Measurements from ENCODE around the gene SMCO2.

Gene SMCO2

DNA sequence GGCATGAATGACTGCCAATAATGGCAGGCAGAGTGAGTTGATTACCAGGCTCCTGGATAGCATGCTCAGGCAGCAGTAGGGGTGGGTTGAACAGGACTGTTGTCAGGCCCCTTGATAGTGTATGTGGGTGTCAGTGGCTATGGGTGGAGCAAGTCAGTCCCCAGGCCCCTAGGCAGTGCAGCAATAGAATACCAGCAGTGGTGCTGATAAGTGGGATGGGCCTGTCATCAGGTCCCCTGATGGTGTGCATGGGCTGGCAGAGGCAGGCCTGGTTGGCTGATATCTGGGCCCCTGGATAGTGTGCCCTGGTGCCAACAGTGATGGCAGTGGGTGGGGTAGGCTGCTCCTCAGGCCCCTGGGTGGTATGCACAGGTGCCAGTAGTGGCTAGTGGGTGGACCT, 32.4 kb downstream of the SMCO2 start:
- no peak overlapping the region for H3K27ac ChIP-seq
- no peak for TF ChIP-seq ZFX (IDR thresholded peaks at IDR 0.05)
- TF ChIP-seq, protein P1, sequence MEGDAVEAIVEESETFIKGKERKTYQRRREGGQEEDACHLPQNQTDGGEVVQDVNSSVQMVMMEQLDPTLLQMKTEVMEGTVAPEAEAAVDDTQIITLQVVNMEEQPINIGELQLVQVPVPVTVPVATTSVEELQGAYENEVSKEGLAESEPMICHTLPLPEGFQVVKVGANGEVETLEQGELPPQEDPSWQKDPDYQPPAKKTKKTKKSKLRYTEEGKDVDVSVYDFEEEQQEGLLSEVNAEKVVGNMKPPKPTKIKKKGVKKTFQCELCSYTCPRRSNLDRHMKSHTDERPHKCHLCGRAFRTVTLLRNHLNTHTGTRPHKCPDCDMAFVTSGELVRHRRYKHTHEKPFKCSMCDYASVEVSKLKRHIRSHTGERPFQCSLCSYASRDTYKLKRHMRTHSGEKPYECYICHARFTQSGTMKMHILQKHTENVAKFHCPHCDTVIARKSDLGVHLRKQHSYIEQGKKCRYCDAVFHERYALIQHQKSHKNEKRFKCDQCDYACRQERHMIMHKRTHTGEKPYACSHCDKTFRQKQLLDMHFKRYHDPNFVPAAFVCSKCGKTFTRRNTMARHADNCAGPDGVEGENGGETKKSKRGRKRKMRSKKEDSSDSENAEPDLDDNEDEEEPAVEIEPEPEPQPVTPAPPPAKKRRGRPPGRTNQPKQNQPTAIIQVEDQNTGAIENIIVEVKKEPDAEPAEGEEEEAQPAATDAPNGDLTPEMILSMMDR (conservative IDR thresholded peaks at IDR 0.05): no peak

DNA sequence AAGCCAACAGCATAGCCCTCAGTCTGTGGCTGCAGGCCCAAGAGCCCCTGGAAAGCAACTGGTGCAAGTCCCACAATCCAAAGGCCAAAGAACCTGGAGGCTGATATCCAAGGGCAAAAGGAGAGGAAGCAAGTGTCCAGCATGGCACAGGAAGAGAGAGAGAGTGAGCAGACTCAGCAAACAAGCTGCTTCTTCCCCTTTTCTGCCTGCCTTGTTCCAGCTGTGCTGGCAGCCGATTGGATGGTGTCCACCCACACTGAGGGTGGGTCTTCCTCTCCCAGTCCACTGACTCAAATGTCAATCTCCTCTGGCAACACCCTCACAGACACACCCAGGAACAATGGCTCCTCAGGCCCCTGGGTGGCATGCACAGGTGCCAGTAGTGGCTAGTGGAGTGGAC, 33.5 kb downstream of the SMCO2 start:
- no peak for TF ChIP-seq ZFX (IDR thresholded peaks at IDR 0.05)
- TF ChIP-seq, protein P1 (conservative IDR thresholded peaks at IDR 0.05): no peak
- H3K27ac ChIP-seq: no peak overlapping the region

- no peak overlapping the region for H3K27ac ChIP-seq
- TF ChIP-seq, protein P1 (conservative IDR thresholded peaks at IDR 0.05): no peak
- TF ChIP-seq ZFX (IDR thresholded peaks at IDR 0.05): no peak
Observed at GRCh38 chr12:27486961-27487360, 40.4 kb downstream of the SMCO2 start.

GRCh38 chr12:27488479-27488878, 41.9 kb downstream of the SMCO2 start:
- TF ChIP-seq, protein P1 (conservative IDR thresholded peaks at IDR 0.05): no peak
- TF ChIP-seq ZFX (IDR thresholded peaks at IDR 0.05): no peak
- H3K27ac ChIP-seq: no peak overlapping the region

- TF ChIP-seq ZFX (IDR thresholded peaks at IDR 0.05): no peak
- TF ChIP-seq, protein P1 (conservative IDR thresholded peaks at IDR 0.05): no peak
Observed at GRCh38 chr12:27491226-27491625, 44.7 kb downstream of the SMCO2 start.

GRCh38 chr12:27493260-27493940, 46.9 kb downstream of the SMCO2 start:
- TF ChIP-seq, protein P1 (conservative IDR thresholded peaks at IDR 0.05): no peak
- no peak for TF ChIP-seq ZFX (IDR thresholded peaks at IDR 0.05)
- H3K27ac ChIP-seq: no peak overlapping the region

More at GRCh38 chr12:27491226-27491625, 44.7 kb downstream of the SMCO2 start:
- no peak overlapping the region for H3K27ac ChIP-seq

- no peak for TF ChIP-seq ZFX (IDR thresholded peaks at IDR 0.05)
- TF ChIP-seq, protein P1 (conservative IDR thresholded peaks at IDR 0.05): no peak
- no peak overlapping the region for H3K27ac ChIP-seq
Observed at GRCh38 chr12:27497446-27497845, 50.9 kb downstream of the SMCO2 start.

All from C4-2B (cell line).